ENCODE measurements around the gene SEC16A.
"Not testable (repeated sequence)": the region's sequence is repeated elsewhere in the genome, so short reads cannot be mapped to it uniquely, and the experiment has no call there.

Gene SEC16A

DNA sequence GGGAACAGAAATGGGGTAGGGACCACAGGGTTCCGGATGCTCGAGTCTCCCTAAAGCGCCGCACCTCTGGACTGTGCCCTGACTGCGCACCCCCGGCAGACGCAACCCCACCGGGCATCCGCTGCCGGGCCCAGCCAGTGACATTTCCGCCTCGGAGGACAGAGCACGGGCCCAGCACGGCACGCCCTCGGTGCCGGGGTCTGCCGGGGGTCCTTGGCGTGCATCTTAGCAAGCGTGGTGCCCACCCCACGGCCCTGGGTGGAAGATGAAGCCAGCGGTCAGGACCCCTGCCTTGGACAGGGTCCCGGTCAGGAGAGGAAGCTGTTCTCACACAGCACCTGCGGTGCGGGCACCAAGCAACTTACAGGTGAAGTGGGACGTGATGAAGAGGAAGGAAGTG, 50.2 kb downstream of the SEC16A start:
- Mint-ChIP-seq H3K4me3 (no peak overlapping the region), H3K9me3 (no peaks in the 10 kb centered on the region), H3K4me1 (ENCODE audit: low read depth) (peaks cover 12% of the 10 kb centered on the region), H3K36me3 (ENCODE audit: low read depth) (peaks cover 2% of the 10 kb centered on the region), H3K27me3 (ENCODE audit: low read depth) (no peaks in the 10 kb centered on the region), H3K27ac (no peak overlapping the region)
- DNase-seq (ENCODE audit: low spot score): no peak

DNA sequence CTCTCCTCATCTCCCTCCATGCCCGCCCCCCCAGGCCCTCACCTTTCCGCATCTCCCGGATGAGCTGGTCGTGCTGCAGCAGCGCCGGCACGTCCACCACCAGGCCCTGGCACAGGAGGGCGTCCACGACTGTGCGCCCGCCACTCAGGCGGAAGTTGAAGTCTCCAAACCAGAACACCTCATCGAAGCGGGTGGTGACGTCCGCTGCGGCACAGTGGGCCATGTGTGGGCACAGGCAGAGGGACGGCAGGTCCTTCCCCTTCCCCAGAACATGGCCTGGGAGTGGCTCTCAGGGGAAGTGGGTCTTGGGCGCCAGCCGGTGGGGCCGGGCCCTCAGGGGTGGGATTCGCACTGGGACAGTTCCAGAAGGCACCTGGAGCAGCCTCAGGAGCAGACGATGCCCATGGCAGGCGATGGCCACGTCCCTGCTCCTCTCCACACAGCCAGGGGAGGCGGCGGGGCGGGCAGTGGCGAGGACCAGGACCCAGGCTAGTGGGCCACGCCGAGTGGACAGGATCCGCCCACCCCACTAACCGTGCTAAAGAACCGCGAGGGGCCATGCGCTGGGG, 51.0 kb downstream of the SEC16A start:
- H3K4me3 Mint-ChIP-seq: no peak overlapping the region
- no peaks in the 10 kb centered on the region for H3K27me3 Mint-ChIP-seq (ENCODE audit: low read depth)
- H3K4me1 Mint-ChIP-seq (ENCODE audit: low read depth): peaks cover 5% of the 10 kb centered on the region
- peaks cover 1% of the 10 kb centered on the region for H3K36me3 Mint-ChIP-seq (ENCODE audit: low read depth)
- no peak for DNase-seq (ENCODE audit: low spot score)
- H3K9me3 Mint-ChIP-seq: no peaks in the 10 kb centered on the region
- H3K27ac Mint-ChIP-seq: no peak overlapping the region

DNA sequence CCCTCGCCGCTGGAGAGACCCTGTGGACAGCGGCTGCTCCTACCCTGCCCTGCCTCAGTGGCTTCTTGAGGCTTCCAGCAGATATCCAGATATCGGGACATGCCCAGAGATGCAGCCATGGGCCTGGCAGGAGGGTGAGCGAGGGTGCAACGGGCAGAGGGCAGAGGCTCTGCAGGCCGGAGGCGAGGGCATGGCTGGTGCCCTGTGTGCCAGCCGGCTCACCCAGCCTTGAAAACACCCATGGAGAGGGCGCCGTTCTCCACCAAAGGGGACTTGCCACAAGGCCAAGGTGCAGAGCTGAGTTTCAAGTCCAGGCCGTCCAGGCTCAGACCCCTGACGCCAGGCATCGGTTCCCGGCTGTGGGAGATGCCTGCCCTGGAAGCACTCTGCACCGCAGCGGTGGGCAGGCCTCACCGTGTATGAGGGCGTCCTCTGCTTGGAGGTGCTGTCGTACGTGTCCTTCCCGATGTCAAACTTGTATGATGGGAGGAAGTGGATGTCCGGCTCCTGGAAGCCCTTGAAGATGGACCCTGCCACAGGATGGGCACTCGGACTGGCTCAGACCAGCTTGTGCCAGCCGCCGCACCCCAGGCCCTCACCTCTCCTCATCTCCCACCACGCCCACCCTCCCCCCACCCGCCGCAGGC, 52.1 kb downstream of the SEC16A start:
- Mint-ChIP-seq H3K27ac (no peak overlapping the region), H3K36me3 (ENCODE audit: low read depth) (peaks cover 2% of the 10 kb centered on the region), H3K4me1 (ENCODE audit: low read depth) (no peaks in the 10 kb centered on the region), H3K4me3 (no peak overlapping the region), H3K9me3 (no peaks in the 10 kb centered on the region), H3K27me3 (ENCODE audit: low read depth) (no peaks in the 10 kb centered on the region)
- no peak for DNase-seq (ENCODE audit: low spot score)

DNA sequence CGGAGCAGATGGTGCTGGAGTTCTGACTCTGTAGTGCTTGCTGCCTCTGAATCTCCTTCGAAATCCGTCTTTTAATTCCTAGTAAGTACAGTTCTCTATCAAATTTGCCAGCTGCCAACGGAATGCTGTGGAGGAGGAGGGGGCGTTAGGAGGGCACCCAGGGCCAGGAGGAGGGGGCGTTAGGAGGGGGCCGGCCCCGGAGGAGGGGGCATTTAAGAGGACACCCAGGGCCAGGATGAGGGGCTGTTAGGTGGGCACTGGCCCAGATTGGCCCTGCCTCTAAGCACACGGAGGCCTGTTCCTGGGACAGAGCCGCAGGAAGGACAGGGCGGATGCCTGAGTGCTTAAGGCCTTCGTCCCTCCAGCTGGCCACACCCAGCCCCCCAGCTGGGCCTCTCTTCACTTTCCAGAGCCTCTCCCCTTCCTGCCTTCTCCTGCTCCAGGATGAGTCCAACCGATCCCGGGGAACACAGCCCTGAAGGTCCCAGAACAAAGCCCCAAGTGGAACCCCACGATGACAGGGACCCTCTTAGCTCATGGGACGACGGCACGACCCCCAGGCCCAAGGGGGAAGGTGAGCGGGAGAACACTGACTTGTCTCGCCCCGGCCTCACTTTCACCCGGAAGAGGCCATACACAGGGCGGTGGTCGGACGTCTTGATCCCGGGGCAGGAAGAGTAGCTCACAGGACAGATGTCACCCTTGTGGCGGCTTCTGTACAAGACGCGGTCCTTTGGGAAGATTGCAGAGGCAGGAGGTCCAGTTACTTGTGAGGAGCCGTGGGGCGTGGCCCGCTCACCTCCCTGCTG, 53.0 kb downstream of the SEC16A start:
- Mint-ChIP-seq H3K4me1 (ENCODE audit: low read depth) (no peaks in the 10 kb centered on the region), H3K9me3 (no peaks in the 10 kb centered on the region), H3K27ac (no peak overlapping the region), H3K36me3 (ENCODE audit: low read depth) (peaks cover 5% of the 10 kb centered on the region), H3K27me3 (ENCODE audit: low read depth) (no peaks in the 10 kb centered on the region), H3K4me3 (no peak overlapping the region)
- DNase-seq (ENCODE audit: low spot score): no peak

DNA sequence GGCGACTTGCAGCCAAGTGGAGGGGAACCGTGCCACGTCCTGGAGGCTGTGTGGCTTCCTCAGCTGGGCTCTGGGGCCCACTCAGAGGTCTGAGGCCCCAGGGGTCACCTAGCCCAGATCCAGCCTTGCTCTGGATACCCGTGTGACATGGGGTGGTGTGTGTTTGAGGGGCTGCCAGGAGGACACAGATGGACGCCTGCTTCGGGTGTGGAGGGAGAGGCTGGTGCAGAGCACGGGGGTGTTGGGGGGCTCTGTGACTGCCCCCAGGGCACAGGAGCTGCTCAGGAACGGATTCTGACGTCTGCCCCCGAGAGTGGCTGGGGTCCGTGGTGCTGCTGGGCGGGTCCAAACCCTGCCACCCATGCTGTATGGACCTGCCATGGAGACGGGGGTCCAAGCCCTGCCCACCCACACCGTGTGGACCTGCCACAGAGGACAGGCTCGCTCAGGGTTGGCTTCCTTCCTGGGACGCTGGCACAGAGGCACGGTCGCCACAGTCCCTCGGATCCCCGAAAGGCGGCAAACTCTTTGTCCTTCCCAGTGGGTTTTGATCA, 53.7 kb downstream of the SEC16A start:
- no peak overlapping the region for H3K4me3 Mint-ChIP-seq
- no peaks in the 10 kb centered on the region for H3K9me3 Mint-ChIP-seq
- H3K27me3 Mint-ChIP-seq (ENCODE audit: low read depth): no peaks in the 10 kb centered on the region
- no peaks in the 10 kb centered on the region for H3K4me1 Mint-ChIP-seq (ENCODE audit: low read depth)
- H3K36me3 Mint-ChIP-seq (ENCODE audit: low read depth): peaks cover 8% of the 10 kb centered on the region
- no peak for DNase-seq (ENCODE audit: low spot score)
- H3K27ac Mint-ChIP-seq: no peak overlapping the region

DNA sequence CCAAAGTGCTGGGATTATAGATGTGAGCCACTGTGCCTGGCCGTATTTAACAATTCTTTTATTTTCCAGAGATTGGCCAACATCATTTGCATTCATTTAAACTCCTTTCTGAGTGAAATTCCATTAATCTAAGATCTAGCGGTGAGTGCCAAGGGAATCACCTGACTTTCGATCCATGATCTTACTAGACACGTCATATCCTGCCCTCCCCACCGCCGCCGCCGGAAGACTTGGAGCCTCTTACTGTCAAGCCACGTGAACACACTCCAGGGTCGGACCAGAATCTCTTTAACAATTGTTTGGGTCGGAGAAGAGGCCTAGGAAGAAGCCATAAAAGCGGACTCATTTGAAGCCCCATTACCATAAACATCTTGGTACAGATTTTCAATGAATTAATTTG, 56.1 kb downstream of the SEC16A start:
- H3K9me3 Mint-ChIP-seq: no peaks in the 10 kb centered on the region
- H3K36me3 Mint-ChIP-seq (ENCODE audit: low read depth): peaks cover 19% of the 10 kb centered on the region
- no peak overlapping the region for H3K27ac Mint-ChIP-seq
- no peaks in the 10 kb centered on the region for H3K4me1 Mint-ChIP-seq (ENCODE audit: low read depth)
- H3K4me3 Mint-ChIP-seq: no peak overlapping the region
- no peaks in the 10 kb centered on the region for H3K27me3 Mint-ChIP-seq (ENCODE audit: low read depth)
- DNase-seq (ENCODE audit: low spot score): no peak

DNA sequence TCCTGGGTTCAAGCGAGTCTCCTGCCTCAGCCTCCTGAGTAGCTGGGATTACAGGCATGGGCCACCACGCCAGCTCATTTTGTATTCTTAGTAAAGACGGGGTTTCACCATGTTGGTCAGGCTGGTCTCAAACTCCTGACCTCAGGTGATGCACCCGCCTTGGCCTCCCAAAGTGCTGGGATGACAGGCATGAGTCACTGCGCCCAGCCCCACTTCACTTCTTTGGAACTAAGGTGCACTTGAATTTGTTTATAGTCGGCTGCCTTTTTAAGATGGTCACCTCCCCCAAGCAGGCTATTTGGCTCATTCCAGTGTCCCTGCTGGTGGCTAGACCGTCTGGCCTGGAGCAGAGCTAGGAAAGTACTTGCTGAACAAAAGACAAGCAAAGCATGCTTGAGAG, 57.5 kb downstream of the SEC16A start:
- Mint-ChIP-seq H3K36me3 (ENCODE audit: low read depth) (peaks cover 24% of the 10 kb centered on the region), H3K27ac (peak overlapping the region; percentile 31)
- not testable (repeated sequence) for H3K27me3 Mint-ChIP-seq (ENCODE audit: low read depth); H3K9me3 Mint-ChIP-seq; H3K4me3 Mint-ChIP-seq; DNase-seq (ENCODE audit: low spot score); H3K4me1 Mint-ChIP-seq (ENCODE audit: low read depth)

DNA sequence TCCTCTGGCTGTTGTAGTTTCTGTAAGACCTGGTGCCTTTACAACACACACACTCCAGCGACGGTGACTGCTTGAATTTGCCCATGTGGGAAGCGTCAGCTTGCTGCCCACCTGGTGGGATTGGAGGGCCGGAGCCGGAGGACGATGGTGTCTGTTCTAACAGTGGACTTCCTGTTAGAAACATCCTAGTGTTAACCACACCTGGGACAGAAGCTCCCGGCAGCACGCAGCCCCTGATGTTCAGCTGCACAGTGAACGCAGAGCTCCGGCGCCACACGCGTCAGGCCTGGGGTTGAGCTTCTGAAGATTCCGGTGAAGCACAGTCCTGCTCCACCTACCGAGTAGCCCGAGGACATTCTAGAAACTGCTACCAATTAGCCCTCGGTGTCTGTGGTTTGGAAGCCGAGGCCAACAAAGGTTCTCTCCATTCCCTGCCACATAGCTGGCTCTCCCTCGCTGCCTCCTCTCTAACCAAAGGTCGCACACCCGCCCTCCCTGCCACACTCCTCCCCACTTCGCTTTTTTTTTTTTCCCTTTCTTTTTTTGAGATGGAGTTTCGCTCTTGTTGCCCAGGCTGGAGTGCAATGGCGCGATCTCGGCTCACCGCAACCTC, 58.0 kb downstream of the SEC16A start:
- peaks cover 24% of the 10 kb centered on the region for H3K36me3 Mint-ChIP-seq (ENCODE audit: low read depth)
- no peaks in the 10 kb centered on the region for H3K4me1 Mint-ChIP-seq (ENCODE audit: low read depth)
- H3K27me3 Mint-ChIP-seq (ENCODE audit: low read depth): no peaks in the 10 kb centered on the region
- no peak for DNase-seq (ENCODE audit: low spot score)
- no peak overlapping the region for H3K27ac Mint-ChIP-seq
- no peaks in the 10 kb centered on the region for H3K9me3 Mint-ChIP-seq
- H3K4me3 Mint-ChIP-seq: no peak overlapping the region

DNA sequence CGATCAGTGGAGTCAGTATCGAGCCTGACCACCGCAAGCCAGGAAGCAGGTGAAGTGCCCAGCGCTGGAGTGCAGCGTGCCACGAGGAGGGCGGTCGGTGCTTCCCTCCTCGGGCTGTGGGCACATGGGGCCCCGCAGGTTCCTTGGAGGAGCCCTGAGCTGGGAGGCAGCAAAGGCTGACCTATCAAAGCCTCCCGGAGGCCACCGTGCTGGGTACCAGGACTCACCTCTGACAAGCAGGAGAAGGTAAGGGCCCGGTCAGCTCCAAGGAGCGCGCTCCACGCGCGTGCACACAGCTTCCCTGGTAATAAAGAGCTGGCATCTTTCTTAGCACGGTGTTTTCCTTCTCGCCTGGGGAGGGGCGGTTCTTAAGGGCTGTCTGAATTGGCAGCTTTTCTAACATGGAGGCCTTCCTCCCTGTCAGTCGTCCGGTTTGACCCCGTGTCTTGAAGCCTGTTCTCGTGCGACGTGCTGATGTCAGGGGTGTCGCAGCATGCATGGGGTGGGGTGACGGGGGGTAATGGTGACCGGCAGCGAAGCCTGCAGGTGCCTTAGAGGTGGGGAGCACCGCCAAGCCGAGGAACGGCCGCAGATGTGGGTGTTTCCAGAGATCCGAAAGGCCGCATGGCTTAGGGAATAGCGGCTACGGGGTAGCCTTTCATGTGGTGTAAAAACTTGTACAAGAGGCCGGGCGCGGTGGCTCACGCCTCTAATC, 59.3 kb downstream of the SEC16A start:
- no peaks in the 10 kb centered on the region for H3K9me3 Mint-ChIP-seq
- H3K4me3 Mint-ChIP-seq: no peak overlapping the region
- H3K36me3 Mint-ChIP-seq (ENCODE audit: low read depth): peaks cover 31% of the 10 kb centered on the region
- no peak overlapping the region for H3K27ac Mint-ChIP-seq
- no peaks in the 10 kb centered on the region for H3K27me3 Mint-ChIP-seq (ENCODE audit: low read depth)
- H3K4me1 Mint-ChIP-seq (ENCODE audit: low read depth): no peaks in the 10 kb centered on the region
- DNase-seq (ENCODE audit: low spot score): no peak

DNA sequence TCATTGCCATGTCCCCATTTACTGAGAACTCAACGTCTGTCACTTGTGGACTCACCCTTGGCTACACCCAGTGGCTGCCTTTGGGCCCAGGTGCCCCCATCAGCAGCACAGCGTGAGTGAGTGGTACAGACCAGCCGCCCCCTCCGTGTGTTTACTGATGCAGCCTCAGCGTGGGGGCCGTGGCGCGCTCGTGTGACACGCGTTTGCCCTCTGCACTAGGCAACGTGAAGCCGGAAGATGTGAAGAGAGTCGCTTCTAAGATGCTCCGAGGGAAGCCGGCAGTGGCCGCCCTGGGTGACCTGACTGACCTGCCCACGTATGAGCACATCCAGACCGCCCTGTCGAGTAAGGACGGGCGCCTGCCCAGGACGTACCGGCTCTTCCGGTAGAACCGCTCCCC, 60.0 kb downstream of the SEC16A start:
- peaks cover 34% of the 10 kb centered on the region for H3K36me3 Mint-ChIP-seq (ENCODE audit: low read depth)
- H3K9me3 Mint-ChIP-seq: no peaks in the 10 kb centered on the region
- H3K4me1 Mint-ChIP-seq (ENCODE audit: low read depth): no peaks in the 10 kb centered on the region
- H3K27me3 Mint-ChIP-seq (ENCODE audit: low read depth): no peaks in the 10 kb centered on the region
- no peak for DNase-seq (ENCODE audit: low spot score)
- no peak overlapping the region for H3K4me3 Mint-ChIP-seq
- H3K27ac Mint-ChIP-seq: no peak overlapping the region

DNA sequence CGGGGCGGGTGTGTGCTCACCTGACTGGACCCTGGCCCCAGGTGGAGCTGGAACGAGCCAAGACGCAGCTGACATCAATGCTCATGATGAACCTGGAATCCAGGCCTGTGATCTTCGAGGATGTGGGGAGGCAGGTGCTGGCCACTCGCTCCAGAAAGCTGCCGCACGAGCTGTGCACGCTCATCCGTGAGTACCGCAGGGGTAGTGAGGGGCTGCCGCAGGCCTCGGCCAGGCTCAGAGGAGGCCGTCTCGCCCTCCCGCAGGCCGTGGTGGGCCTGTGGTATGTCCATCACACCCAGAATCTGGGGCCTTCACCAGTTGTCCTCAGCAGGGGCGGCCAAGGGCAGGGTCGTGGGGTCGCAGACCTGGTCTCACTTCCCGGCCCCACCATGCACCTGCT, 61.0 kb downstream of the SEC16A start:
- DNase-seq (ENCODE audit: low spot score): no peak
- Mint-ChIP-seq H3K4me3 (no peak overlapping the region), H3K36me3 (ENCODE audit: low read depth) (peaks cover 41% of the 10 kb centered on the region), H3K9me3 (no peaks in the 10 kb centered on the region), H3K27me3 (ENCODE audit: low read depth) (no peaks in the 10 kb centered on the region), H3K27ac (no peak overlapping the region), H3K4me1 (ENCODE audit: low read depth) (no peaks in the 10 kb centered on the region)

DNA sequence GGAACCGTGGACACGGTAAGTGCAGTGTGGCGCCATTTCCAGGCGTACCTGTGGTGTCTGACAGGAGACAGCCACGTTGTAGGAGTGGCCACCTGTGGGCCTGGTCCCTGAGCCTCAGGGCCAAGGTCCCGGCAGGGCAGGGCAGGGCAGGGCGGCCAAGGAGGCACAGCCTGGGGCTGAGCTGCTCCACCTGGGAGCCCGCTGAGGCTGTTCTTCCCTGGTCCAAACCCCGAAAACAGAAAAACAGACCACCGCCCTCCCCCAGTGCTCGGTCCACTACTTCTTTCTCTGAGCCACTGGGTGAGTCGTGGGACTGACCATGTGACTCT, 63.8 kb downstream of the SEC16A start:
- H3K4me3 Mint-ChIP-seq: no peak overlapping the region

DNA sequence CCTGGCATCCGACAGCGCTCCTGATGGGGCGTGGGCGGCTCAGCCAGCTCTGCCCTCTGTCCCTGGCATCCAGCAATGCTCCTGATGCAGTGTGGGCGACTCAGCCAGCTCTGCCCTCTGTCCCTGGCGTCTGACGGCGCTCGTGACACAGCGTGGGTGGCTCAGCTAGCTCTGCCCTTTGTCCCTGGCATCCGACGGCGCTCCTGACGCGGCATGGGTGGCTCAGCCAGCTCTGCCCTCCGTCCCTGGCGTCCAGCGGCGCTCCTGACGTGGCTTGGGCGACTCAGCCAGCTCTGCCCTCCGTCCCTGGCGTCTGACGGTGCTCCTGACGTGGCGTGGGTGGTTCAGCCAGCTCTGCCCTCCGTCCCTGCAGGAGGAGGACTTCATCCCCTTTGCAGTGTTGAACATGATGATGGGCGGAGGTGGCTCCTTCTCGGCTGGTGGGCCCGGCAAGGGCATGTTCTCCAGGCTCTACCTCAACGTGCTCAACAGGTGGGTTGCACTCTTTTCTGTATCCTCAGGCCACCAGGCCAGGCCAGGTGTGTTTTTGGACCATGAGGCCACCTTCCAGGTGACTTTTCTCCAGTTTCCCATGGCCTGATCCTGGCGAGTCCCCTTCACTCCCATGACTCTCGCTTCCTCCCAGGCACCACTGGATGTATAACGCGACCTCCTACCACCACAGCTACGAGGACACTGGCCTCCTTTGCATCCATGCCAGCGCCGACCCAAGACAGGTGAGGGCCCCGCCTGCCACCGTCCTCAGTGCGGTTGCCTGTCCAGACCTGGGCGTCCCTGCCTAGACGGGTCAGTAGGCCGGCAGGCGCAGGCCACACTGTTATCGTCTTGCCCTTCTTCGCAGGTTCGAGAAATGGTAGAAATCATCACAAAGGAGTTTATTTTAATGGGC, 64.4 kb downstream of the SEC16A start:
- Mint-ChIP-seq H3K9me3 (no peaks in the 10 kb centered on the region), H3K27ac (peak overlapping the region; percentile 20), H3K27me3 (ENCODE audit: low read depth) (no peaks in the 10 kb centered on the region), H3K4me3 (no peak overlapping the region), H3K4me1 (ENCODE audit: low read depth) (no peaks in the 10 kb centered on the region), H3K36me3 (ENCODE audit: low read depth) (peaks cover 51% of the 10 kb centered on the region)
- no peak for DNase-seq (ENCODE audit: low spot score)

More for the DNA sequence above, 63.8 kb downstream of the SEC16A start:
- Mint-ChIP-seq H3K9me3 (no peaks in the 10 kb centered on the region), H3K27me3 (ENCODE audit: low read depth) (no peaks in the 10 kb centered on the region), H3K36me3 (ENCODE audit: low read depth) (peaks cover 48% of the 10 kb centered on the region), H3K27ac (no peak overlapping the region), H3K4me1 (ENCODE audit: low read depth) (no peaks in the 10 kb centered on the region)
- no peak for DNase-seq (ENCODE audit: low spot score)
